OCI-LY7 (cell line): ENCODE measurements around the gene MAGI1. TPM values are rescaled to one million over a fixed set of nuclear protein-coding genes. Genes with fewer than 3 reads are reported as not detected.

ENCODE experiments used
- BruUV-seq: library from RNA; stranded (reverse); fragments of 400-500 nt; replicated peaks from 2 replicates; lab custom pipeline; 2021; lab: Mats Ljungman, UMichigan
- CTCF ChIA-PET: fragments of 300-600 bp; sonication (Branson Sonifier 250); formaldehyde crosslinking; loops from one replicate; lab custom pipeline; 2022; ENCODE audit warnings: antibody characterized with exemption; ENCODE audit not compliant: unreplicated experiment; lab: Charles Lee
- POLR2A ChIA-PET: fragments of 300-600 bp; sonication (Branson Sonifier 250); formaldehyde crosslinking; loops from one replicate; lab custom pipeline; 2022; ENCODE audit warnings: antibody characterized with exemption; lab: Charles Lee
- DNase-seq: peaks from one replicate; pipeline ENCODE4 v3.0.0-alpha.2; 2015; ENCODE audit warnings: low spot score
- H2AFZ ChIP-seq: fragments of 200-600 bp; sonication (generic), shearing (Covaris generic); 2 replicates; pipeline ENCODE4 v1.6.1; 2014; ENCODE audit warnings: mild to moderate bottlenecking, antibody characterized with exemption, low read length, moderate library complexity
- H3K27ac ChIP-seq: fragments of 200-600 bp; sonication (generic); 2 replicates; pipeline ENCODE4 v1.5.1; 2014; ENCODE audit warnings: mixed run types, low read depth, mild to moderate bottlenecking, moderate library complexity, low read length, inconsistent platforms; ENCODE audit not compliant: poor library complexity, severe bottlenecking
- H3K36me3 ChIP-seq: fragments of 200-600 bp; sonication (generic); 2 replicates; pipeline ENCODE4 v1.6.1; 2014; ENCODE audit warnings: mild to moderate bottlenecking, antibody characterized with exemption, low read length, moderate library complexity, mixed read lengths; ENCODE audit not compliant: insufficient read depth
- H3K4me1 ChIP-seq: fragments of 200-600 bp; sonication (generic); 2 replicates; pipeline ENCODE4 v1.5.1; 2014; ENCODE audit warnings: mild to moderate bottlenecking, low read length; ENCODE audit not compliant: insufficient read depth, poor library complexity, severe bottlenecking
- H3K4me2 ChIP-seq: fragments of 200-600 bp; sonication (generic); 2 replicates; pipeline ENCODE4 v1.6.1; 2014; ENCODE audit warnings: mild to moderate bottlenecking, low read length
- H3K4me3 ChIP-seq: fragments of 200-600 bp; sonication (generic); 2 replicates; pipeline ENCODE4 v1.5.1; 2014; ENCODE audit warnings: mild to moderate bottlenecking, low read depth, low read length; ENCODE audit not compliant: poor library complexity, severe bottlenecking
- H3K79me2 ChIP-seq: fragments of 200-600 bp; sonication (generic); 2 replicates; pipeline ENCODE4 v1.6.1; 2016; ENCODE audit warnings: low read depth, mild to moderate bottlenecking, low read length, moderate library complexity, mixed read lengths; ENCODE audit not compliant: insufficient read depth
- H3K9me2 ChIP-seq: fragments of 200-600 bp; sonication (generic); 2 replicates; pipeline ENCODE4 v1.6.1; 2016; ENCODE audit warnings: mild to moderate bottlenecking, low read length, mixed read lengths; ENCODE audit not compliant: insufficient read depth
- H3K9me3 ChIP-seq: fragments of 200-600 bp; sonication (generic); 2 replicates; pipeline ENCODE4 v1.6.1; 2014; ENCODE audit warnings: mild to moderate bottlenecking, mixed run types, low read length, mixed read lengths
- H4K20me1 ChIP-seq: fragments of 200-600 bp; sonication (generic); 2 replicates; pipeline ENCODE4 v1.6.1; 2014; ENCODE audit warnings: mild to moderate bottlenecking, antibody characterized with exemption, low read length, moderate library complexity, mixed read lengths; ENCODE audit not compliant: insufficient read depth
- CTCF ChIP-seq: fragments of 200-600 bp; sonication (generic); conservative IDR thresholded peaks from 2 replicates; pipeline ENCODE4 v1.5.1; 2014; ENCODE audit warnings: mild to moderate bottlenecking, antibody characterized with exemption, low read length, moderate library complexity, mixed read lengths
- EZH2phosphoT487 ChIP-seq: fragments of 200-600 bp; sonication (generic); IDR thresholded peaks from 2 replicates; pipeline ENCODE4 v1.6.1; 2018; ENCODE audit warnings: low read depth, borderline replicate concordance, mild to moderate bottlenecking, mixed run types, antibody characterized with exemption, low read length, moderate library complexity, mixed read lengths
- intact Hi-C: fragments of 100-400 bp; cut with micrococcal nuclease; formaldehyde crosslinking; loops from one replicate; pipeline ENCODE4 v1.10.0; 2022; ENCODE audit not compliant: unreplicated experiment
- total RNA-seq, 2 experiments: library from RNA; depleted of rRNA in 1 of 2; stranded (reverse); fragments of >200 nt in 1 of 2; shearing (Covaris generic) in 1 of 2; gene quantifications; 2 replicates each; pipeline ENCODE4 v1.2.3, GENCODE V29; 2014 to 2022

MAGI1 gene
- total RNA-seq, 2 experiments from 2014 or later, result 0.63 to 2.5 TPM

GRCh38 chr3:65642883-65643282, 395.8 kb downstream of the MAGI1 start:
- no peak for TF ChIP-seq EZH2phosphoT487
- TF ChIP-seq CTCF, result no peak
- Histone ChIP-seq H3K4me3 (no peak overlapping the region), H3K36me3 (no peaks in the 10 kb centered on the region), H3K9me3 (no peaks in the 10 kb centered on the region), H3K9me2 (no peaks in the 10 kb centered on the region), H2AFZ (no peak overlapping the region), H3K79me2 (no peaks in the 10 kb centered on the region), H3K4me2 (no peak overlapping the region), H3K4me1 (no peaks in the 10 kb centered on the region), H3K27ac (no peak overlapping the region), H4K20me1 (no peaks in the 10 kb centered on the region)
- POLR2A ChIA-PET, result interaction anchor here (0.8 kb wide), 1 partner anchor 10 kb away, joined by 3 read pairs; no protein-coding TSS in a partner anchor
- BruUV-seq, result no TSS peak
- CTCF ChIA-PET, result no interaction called here
- intact Hi-C loops, result no loop called here
- DNase-seq, result no peak

- CTCF ChIA-PET, result no interaction called here
- intact Hi-C loops, result no loop called here
- Histone ChIP-seq H3K36me3 (no peaks in the 10 kb centered on the region), H3K4me1 (no peaks in the 10 kb centered on the region), H3K27ac (no peak overlapping the region), H2AFZ (no peak overlapping the region), H4K20me1 (no peaks in the 10 kb centered on the region), H3K79me2 (no peaks in the 10 kb centered on the region), H3K9me2 (no peaks in the 10 kb centered on the region), H3K4me2 (no peak overlapping the region), H3K9me3 (no peaks in the 10 kb centered on the region), H3K4me3 (no peak overlapping the region)
- DNase-seq, result no peak
- POLR2A ChIA-PET, result no interaction called here
- TF ChIP-seq CTCF (no peak), EZH2phosphoT487 (no peak)
- BruUV-seq, result no TSS peak
Observed at GRCh38 chr3:65641777-65642176, 396.9 kb downstream of the MAGI1 start.

- intact Hi-C loops, result no loop called here
- no TSS peak for BruUV-seq
- H3K79me2 ChIP-seq, result no peaks in the 10 kb centered on the region
Observed at GRCh38 chr3:65641045-65641444, 397.7 kb downstream of the MAGI1 start.

More at GRCh38 chr3:65641045-65641444, 397.7 kb downstream of the MAGI1 start:
- no peak overlapping the region for H3K4me2 ChIP-seq
- ChIA-PET POLR2A (interaction anchor here (0.5 kb wide), 1 partner anchor 211 kb away, joined by 3 read pairs; no protein-coding TSS in a partner anchor), CTCF (no interaction called here)
- no peaks in the 10 kb centered on the region for H4K20me1 ChIP-seq
- H3K9me2 ChIP-seq, result no peaks in the 10 kb centered on the region
- no peaks in the 10 kb centered on the region for H3K9me3 ChIP-seq
- no peak for DNase-seq
- H3K36me3 ChIP-seq, result no peaks in the 10 kb centered on the region
- no peak overlapping the region for H3K27ac ChIP-seq
- no peak overlapping the region for H3K4me3 ChIP-seq
- TF ChIP-seq EZH2phosphoT487 (no peak), CTCF (no peak)
- no peak overlapping the region for H2AFZ ChIP-seq
- no peaks in the 10 kb centered on the region for H3K4me1 ChIP-seq
